ENCODE results near the gene GPR137.
"Not testable (repeated sequence)": the region's sequence is repeated elsewhere in the genome, so short reads cannot be mapped to it uniquely, and the experiment has no call there.

Gene GPR137

GRCh38 chr11:64317961-64318765 lies 32.5 kb downstream of the GPR137 start, which contains the start of gene PRDX5:
PRDX5 (plus strand) TSS chr11:64318121; CDS start chr11:64318216, 95 bp downstream.
- DNase-seq (ENCODE audit: low read depth in 1 of 2, low spot score in 1 of 2) = peak; percentile 87 to 89

DNA sequence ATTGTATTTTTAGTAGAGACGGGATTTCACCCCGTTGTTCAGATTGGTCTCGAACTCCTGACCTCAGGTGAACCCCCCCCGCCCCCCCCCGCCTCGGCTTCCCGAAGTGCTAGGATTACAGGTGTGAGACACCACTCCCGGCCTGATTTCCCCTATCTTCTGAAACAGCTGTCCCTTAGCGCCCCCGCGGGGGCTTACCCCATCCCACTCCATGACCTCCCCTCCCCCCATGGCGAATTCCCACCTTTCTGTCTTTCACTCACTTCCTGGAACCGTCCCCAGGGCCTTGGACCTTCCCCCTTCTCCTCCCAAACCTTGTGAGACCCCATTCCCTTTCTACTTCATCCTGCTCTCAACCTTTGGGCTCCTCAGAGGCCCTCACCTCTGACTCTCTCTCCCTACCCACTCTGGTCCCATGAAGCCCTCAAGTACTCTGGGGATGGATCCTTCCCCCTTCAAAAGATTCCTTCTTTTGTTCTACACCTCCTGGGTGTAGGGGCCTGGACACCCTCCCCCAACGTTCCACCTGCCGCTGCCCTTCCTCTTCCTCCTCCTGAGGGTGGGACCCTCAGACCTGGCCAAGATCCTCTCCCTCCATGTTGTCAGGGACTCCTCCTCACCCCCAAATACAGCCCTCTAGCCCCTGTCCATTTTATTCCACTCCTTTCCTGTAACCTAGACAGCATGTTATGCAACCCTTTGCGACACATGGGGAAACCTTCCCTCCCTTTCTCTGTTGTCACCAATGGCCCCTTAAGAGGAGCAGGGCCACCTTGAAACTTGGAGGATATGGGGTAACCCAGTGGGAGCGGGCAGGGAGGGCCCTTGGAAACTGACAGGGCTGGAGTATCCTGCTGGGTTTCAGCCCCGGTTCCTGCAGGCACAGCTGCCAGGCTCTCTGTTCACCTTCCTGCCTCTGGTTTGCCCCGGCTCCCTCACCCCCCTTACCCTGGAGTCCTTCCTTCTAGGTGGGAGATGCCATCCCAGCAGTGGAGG lies 33.4 kb downstream of the GPR137 start:
- no peak for DNase-seq (ENCODE audit: low read depth in 1 of 2, low spot score in 1 of 2)

DNA sequence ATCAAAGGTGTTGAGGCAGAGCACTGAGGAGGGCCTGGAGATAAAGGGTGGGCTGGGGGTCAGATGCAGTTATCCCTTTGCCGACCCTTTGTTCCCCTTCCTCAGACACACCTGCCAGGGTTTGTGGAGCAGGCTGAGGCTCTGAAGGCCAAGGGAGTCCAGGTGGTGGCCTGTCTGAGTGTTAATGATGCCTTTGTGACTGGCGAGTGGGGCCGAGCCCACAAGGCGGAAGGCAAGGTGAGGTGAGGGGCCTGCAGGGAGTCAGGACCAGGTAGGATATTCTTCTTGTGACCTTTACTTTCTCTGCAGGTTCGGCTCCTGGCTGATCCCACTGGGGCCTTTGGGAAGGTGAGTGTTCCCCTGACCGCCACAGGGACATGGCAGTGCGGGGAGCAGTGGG lies 34.9 kb downstream of the GPR137 start:
- no peak for DNase-seq (ENCODE audit: low read depth in 1 of 2, low spot score in 1 of 2)

DNA sequence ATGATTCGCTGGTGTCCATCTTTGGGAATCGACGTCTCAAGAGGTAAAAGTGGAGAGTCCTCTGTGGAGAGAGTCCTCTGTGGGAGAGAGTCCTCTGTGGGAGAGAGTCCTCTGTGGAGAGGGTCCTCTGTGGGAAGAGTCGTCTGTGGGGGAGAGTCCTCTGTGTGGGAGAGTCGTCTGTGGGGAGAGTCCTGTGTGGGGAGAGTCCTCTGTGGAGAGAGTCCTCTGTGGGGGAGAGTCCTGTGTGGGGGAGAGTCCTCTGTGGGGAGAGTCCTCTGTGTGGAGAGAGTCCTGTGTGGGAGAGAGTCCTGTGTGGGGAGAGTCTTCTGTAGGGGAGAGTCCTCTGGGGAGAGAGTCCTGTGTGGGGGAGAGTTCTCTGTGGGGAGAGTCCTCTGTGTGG lies 35.4 kb downstream of the GPR137 start:
- no peak for DNase-seq (ENCODE audit: low read depth in 1 of 2, low spot score in 1 of 2)

GRCh38 chr11:64321533-64321932 lies 35.9 kb downstream of the GPR137 start:
- no peak for DNase-seq (ENCODE audit: low read depth in 1 of 2, low spot score in 1 of 2)

DNA sequence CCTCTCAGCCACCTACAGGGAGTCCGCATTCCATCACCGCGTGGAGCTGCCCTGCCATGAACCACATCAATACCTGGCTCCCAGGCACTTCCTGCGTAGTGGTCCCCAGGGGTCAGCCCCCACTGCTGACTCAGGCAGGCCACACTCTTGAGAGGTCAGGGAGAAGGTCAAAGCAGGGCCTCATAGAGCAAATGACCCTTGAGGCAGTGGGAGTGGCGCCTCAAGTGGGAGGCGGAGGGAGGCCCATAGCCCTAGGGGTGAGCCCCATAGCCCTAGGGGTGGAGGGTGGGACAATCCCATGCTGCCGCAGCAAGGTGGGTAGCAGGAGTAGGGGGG lies 37.2 kb downstream of the GPR137 start:
- DNase-seq (ENCODE audit: low read depth in 1 of 2, low spot score in 1 of 2) = no peak

- no peak for DNase-seq (ENCODE audit: low read depth in 1 of 2, low spot score in 1 of 2)
These were observed 37.7 kb downstream of the GPR137 start for GRCh38 chr11:64323373-64323772.

DNA sequence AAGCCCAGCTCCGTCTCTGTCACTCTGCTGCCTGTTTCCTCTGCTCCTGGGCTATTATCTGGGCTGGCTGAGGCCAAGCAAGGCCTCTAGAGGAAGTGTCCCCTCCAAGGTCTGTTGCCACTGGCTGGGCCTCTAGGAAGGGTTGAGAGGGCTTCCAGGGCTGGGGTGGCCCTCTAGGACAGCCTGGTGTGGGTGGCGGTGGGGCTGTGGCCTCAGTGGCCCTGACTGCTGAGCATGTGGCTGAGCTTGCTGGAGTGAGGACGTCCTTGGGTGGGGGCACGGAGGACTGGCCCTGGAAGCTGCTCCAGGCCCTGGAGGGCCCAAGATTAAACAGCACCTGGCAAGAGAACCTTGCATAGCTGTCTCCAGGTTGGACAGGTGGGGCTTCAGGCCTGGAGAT lies 38.3 kb downstream of the GPR137 start:
- not testable (repeated sequence) for DNase-seq (ENCODE audit: low read depth in 1 of 2, low spot score in 1 of 2)

DNA sequence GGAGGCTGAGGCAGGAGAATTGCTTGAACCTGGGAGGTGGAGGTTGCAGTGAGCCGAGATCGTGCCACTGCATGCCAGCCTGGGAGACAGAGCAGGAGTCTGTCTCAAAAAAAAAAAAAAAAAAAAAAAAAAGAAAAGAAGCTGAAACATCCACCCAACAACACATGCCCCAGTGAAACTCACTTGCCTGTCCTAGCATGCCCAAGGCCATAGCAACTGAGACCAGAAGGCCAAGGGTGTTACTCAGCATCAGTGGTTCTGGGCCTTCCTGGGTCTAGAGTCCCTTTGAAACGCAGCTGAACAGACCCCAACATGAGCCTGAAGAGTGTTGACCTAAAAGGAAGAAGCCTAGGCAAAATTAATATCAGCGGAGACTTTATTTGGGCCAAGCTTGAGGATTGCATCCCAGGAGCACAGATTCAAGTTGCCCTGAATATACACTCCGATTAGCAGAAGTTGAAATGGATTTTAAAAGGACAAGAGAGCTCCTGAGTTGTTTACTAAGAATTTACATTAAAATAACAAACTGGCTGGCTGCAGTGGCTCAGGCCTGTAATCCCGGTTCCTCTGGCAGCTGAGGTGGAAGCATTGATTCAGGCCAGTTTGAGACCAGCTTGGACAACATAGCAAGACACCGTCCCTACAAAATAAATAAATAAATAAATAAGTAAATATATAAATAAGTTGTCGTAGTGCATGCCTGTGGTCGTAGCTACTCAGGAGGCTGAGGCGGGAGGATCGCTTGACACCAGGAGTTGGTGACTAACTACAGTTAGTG lies 39.2 kb downstream of the GPR137 start:
- DNase-seq (ENCODE audit: low read depth in 1 of 2, low spot score in 1 of 2) = no peak

DNA sequence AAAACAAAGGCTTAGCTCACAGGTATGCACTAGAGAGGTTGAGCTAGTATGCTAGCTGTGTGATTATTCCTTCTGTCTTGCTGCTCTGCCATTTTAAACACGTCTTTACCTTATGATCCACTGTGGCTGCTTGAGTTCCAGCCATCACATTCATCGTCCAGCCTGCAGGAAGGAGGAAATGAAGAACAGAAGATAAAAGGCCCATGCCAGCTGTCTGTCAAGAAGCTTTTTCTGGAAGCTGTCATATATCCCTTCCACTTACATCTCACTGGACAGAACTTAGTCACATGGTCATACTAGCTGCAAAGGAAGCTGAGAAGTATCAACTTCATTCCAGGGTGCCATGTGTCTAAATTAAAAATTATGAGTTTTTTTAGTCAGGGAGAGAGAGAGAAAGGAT lies 41.7 kb downstream of the GPR137 start:
- DNase-seq (ENCODE audit: low read depth in 1 of 2, low spot score in 1 of 2) = no peak

DNA sequence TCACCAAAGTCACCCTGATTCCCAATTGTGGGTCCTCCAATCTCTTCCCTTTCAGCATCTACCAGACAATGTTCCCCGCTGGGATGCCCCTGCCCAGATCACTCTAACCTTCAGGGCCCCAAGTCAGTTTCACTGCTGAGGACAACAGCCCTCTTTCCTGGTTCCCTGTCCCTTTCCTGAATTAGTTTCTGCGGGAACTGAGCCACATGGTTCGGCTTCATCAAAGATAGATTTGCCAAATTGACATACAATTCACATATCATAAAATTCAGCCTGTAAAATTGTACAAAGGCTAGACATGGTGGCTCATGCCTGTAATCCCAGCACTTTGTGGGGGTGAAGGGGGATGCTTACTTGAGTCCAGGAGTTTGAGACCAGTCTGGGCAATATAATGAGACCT lies 42.3 kb downstream of the GPR137 start:
- no peak for DNase-seq (ENCODE audit: low read depth in 1 of 2, low spot score in 1 of 2)

DNA sequence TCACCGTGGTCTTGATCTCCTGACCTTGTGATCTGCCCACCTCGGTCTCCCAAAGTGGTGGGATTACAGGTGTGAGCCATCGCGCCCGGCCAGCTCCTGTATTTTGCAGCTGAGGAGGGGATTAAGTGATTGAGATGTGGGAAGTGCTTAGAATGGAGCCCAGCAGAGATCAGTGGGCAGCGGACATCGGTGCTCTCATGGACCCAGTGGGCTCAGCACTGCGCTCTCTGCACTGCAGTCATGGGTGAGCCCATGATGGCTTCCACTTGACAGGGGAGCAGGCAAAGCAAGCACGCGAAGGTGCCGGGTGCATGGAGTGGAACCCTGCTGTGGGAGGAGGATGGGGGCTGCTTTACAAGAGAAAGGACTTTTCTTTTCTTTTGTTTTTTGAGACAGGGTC lies 45.2 kb downstream of the GPR137 start:
- no peak for DNase-seq (ENCODE audit: low read depth in 1 of 2, low spot score in 1 of 2)

- DNase-seq (ENCODE audit: low read depth in 1 of 2, low spot score in 1 of 2) = peak; percentile 31 to 37
These were observed 46.1 kb downstream of the GPR137 start for GRCh38 chr11:64331569-64332371.

DNA sequence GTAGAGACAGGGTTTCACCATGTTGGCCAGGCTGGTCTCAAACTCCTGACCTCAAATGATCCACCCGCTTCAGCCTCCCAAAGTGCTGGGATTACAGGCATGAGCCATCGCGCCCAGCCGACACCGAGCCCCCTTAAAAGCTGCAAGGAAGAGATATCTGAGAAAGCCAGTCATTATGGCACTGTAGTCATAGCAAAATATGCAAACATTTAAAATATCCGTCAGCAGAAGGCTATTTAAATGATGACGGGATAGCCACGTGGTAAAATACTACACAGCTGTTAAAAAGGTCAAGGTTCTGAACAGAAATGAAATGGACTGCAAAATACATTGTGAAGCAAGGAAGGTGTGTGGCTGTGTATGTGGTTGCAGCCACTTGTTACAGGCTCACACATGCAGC lies 47.9 kb downstream of the GPR137 start:
- DNase-seq (ENCODE audit: low read depth in 1 of 2, low spot score in 1 of 2) = no peak

DNA sequence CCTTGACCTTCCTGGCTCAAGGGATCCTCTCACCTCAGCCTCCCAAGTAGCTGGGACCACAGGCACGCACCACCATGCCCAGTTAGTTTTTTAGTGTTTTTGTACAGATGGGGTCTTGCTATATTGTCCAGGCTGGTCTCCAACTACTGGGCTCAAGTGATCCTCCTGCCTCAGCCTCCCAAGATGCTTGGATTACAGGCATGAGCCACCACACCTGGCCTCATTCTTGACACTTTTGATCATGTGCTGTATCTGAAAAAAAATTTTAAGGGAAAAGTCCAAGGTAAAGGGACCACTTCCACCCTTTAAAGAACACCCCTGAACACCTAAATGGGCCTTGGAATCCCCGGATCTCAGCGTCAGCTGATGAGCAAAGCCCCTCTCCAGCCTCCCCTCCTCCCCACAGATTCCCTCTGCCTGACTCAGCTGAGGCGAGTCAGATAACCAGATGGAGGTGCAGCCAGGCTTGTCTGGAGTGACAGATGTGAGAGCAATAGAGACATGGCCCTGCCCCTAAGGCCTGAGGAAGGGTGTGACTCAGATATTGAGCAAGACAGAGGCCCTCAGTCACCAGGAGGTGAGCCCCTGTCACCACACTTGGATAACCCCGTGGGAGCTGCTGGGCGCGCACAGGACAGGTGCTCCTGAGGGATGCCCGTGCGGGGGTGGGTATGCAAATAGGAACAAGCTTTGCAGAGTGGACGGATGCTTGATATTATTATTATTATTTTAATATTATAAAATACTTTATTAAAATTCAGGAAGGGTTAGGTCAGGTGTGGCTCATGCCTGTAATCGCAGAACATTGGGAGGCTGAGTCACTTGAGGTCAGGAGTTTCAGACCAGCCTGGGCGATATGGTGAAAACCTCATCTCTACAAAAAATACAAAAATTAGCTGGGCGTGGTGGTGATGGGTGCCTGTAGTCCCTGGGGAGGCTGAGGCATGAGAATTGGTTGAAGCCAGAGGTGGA lies 49.4 kb downstream of the GPR137 start:
- DNase-seq (ENCODE audit: low read depth in 1 of 2, low spot score in 1 of 2) = no peak

DNA sequence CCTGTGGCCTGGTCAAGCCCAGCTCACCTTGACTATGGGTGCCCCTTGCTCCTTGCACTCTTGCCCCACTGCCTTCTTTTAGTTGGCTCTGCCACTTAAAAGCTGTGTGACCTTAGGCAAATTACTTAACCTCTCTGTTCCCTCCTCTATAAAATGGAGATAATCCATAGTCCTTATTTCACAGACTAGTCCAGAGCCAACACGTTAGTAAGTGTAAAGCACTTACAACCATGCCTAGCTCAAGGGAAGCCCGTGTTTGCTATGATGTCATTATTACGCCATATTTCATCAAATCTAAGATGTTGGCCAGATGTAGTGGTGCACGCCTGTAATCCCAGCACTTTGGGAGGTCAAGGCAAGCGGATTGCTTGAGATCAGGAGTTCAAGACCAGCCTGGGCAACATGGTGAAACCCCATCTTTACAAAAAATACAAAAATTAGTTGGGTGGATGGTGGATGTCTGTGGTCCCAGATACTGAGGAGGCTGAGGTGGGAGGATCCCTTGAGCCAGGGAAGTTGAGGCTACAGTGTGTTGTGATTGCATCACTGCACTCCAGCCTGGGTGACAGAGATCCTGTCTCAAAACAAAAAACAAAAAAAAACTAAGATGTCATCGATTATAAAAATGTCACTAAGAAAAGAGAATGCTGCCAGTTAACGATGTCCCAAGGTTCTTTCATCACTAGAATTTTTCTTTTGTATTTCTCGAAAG lies 52.0 kb downstream of the GPR137 start:
- no peak for DNase-seq (ENCODE audit: low read depth in 1 of 2, low spot score in 1 of 2)

GRCh38 chr11:64338716-64339115 lies 53.1 kb downstream of the GPR137 start:
- no peak for DNase-seq (ENCODE audit: low read depth in 1 of 2, low spot score in 1 of 2)
